Endothelial cell of umbilical vein (primary cell): ENCODE data around the gene HSPB1. TPM values are rescaled to one million over a fixed set of nuclear protein-coding genes. Genes with fewer than 3 reads are reported as not detected.

Experiments used
- BruUV-seq: library from RNA; stranded (reverse); fragments of 400-500 nt; replicated peaks from 2 replicates; lab custom pipeline; 2021; lab: Mats Ljungman, UMichigan
- CTCF ChIA-PET: fragments of 300-600, 350-600 bp; sonication (Branson Sonifier 250); formaldehyde crosslinking; loops from one replicate; lab custom pipeline; 2021; ENCODE audit warnings: antibody characterized with exemption, inconsistent platforms; lab: Charles Lee
- POLR2A ChIA-PET: fragments of 300-600, 350-600 bp; sonication (Branson Sonifier 250); formaldehyde crosslinking; loops from one replicate; lab custom pipeline; 2021; ENCODE audit warnings: antibody characterized with exemption, inconsistent platforms; lab: Charles Lee
- DNase-seq: peaks from one replicate; pipeline ENCODE4 v3.0.0-alpha.2; 2011; ENCODE audit warnings: low read depth, low spot score
- FAIRE-seq: peaks from 2 replicates; lab custom pipeline; 2011; peaks lifted over from hg19 to GRCh38; lab: Jason Lieb, UNC
- H2AFZ ChIP-seq: 2 replicates; pipeline ENCODE4 v1.6.0; 2012; ENCODE audit warnings: low read depth, low read length, control low read depth, inconsistent platforms
- H3K27ac ChIP-seq: 2 replicates; pipeline ENCODE4 v1.5.1; 2011; ENCODE audit warnings: low read depth, mild to moderate bottlenecking, control low read depth, low read length, moderate library complexity; ENCODE audit not compliant: insufficient read depth
- H3K27me3 ChIP-seq, 2 experiments: 2 replicates each; pipeline versions ENCODE4 v1.6.0 to v1.6.1; 2011; ENCODE audit warnings: low read length in 2 of 2, mixed read lengths in 1 of 2; ENCODE audit not compliant: control insufficient read depth in 2 of 2, insufficient read depth in 2 of 2
- H3K36me3 ChIP-seq, 2 experiments: 2 replicates in 1 of 2; 3 replicates in 1 of 2; pipeline ENCODE4 v1.5.1; 2011; ENCODE audit warnings: low read length in 2 of 2, mild to moderate bottlenecking in 1 of 2, moderate library complexity in 1 of 2; ENCODE audit not compliant: control insufficient read depth in 2 of 2, insufficient read depth in 2 of 2; ENCODE audit errors: extremely low read depth in 1 of 2
- H3K4me1 ChIP-seq: 3 replicates; pipeline ENCODE4 v1.5.1; 2011; ENCODE audit warnings: mild to moderate bottlenecking, low read length; ENCODE audit not compliant: control insufficient read depth, insufficient read depth; ENCODE audit errors: extremely low read depth
- H3K4me2 ChIP-seq: 2 replicates; pipeline ENCODE4 v1.6.1; 2011; ENCODE audit warnings: low read length, control low read depth, mixed read lengths; ENCODE audit not compliant: insufficient read depth
- H3K4me3 ChIP-seq, 3 experiments: fragments of 200-600 bp in 1 of 3; sonication (generic), shearing (Covaris generic) in 1 of 3; replicated peaks in 1 of 3; 2 replicates each; pipeline ENCODE4 v1.5.1; 2011 to 2016; ENCODE audit warnings: control low read depth in 3 of 3, low read length in 3 of 3, mild to moderate bottlenecking in 2 of 3, inconsistent platforms in 1 of 3, low read depth in 1 of 3, moderate library complexity in 1 of 3; ENCODE audit not compliant: insufficient read depth in 1 of 3
- H3K79me2 ChIP-seq: 2 replicates; pipeline ENCODE4 v1.6.0; 2012; ENCODE audit warnings: low read length, inconsistent platforms; ENCODE audit not compliant: control insufficient read depth, insufficient read depth
- H3K9ac ChIP-seq: replicated peaks from 2 replicates; pipeline ENCODE3; 2011; ENCODE audit warnings: low read length, control low read depth; ENCODE audit not compliant: insufficient read depth; ENCODE audit errors: extremely low read depth
- H3K9me1 ChIP-seq: replicated peaks from 3 replicates; pipeline ENCODE4 v1.6.0; 2011; ENCODE audit warnings: mild to moderate bottlenecking, low read length; ENCODE audit not compliant: control insufficient read depth, insufficient read depth; ENCODE audit errors: extremely low read depth
- H3K9me3 ChIP-seq: replicated peaks from 2 replicates; pipeline ENCODE4 v1.5.1; 2012; ENCODE audit warnings: low read length, inconsistent platforms; ENCODE audit not compliant: control insufficient read depth, insufficient read depth
- H4K20me1 ChIP-seq: replicated peaks from 2 replicates; pipeline ENCODE3; 2011; ENCODE audit warnings: mild to moderate bottlenecking, low read length; ENCODE audit not compliant: control insufficient read depth, insufficient read depth; ENCODE audit errors: extremely low read depth
- CTCF ChIP-seq, 2 donors: IDR thresholded peaks; 1 replicate in 1 of 2; 2 replicates in 1 of 2; pipeline ENCODE4 v1.5.1; 2011; ENCODE audit warnings: low read length in 2 of 2, mild to moderate bottlenecking in 2 of 2, moderate library complexity in 2 of 2, control low read depth in 1 of 2, inconsistent platforms in 1 of 2, low read depth in 1 of 2; ENCODE audit not compliant: insufficient read depth in 1 of 2; ENCODE audit errors: extremely low read depth in 1 of 2
- EZH2 ChIP-seq: IDR thresholded peaks from 2 replicates; pipeline ENCODE4 v1.6.1; 2012; ENCODE audit warnings: borderline replicate concordance, low read depth, mild to moderate bottlenecking, moderate library complexity, low read length, inconsistent platforms; ENCODE audit not compliant: severe bottlenecking
- FOS ChIP-seq: IDR thresholded peaks from 2 replicates; pipeline ENCODE4 v1.6.1; 2011; ENCODE audit warnings: mild to moderate bottlenecking, low read length, moderate library complexity, borderline replicate concordance; ENCODE audit not compliant: insufficient read depth
- GATA2 ChIP-seq: IDR thresholded peaks from 2 replicates; pipeline ENCODE4 v1.7.0; 2011; ENCODE audit warnings: low read depth, mild to moderate bottlenecking, moderate library complexity, mixed read lengths, low read length; ENCODE audit not compliant: insufficient read length, insufficient read depth
- JUN ChIP-seq: IDR thresholded peaks from 2 replicates; pipeline ENCODE4 v1.6.1; 2011; ENCODE audit warnings: borderline replicate concordance, low read depth; ENCODE audit not compliant: insufficient read length, insufficient read depth
- MAX ChIP-seq: IDR thresholded peaks from 2 replicates; pipeline ENCODE4 v1.6.1; 2011; ENCODE audit not compliant: insufficient read depth, insufficient read length
- MYC ChIP-seq: IDR thresholded peaks from one replicate; pipeline ENCODE4 v1.6.1; 2011; ENCODE audit warnings: mild to moderate bottlenecking, low read depth, low read length
- POLR2A ChIP-seq: IDR thresholded peaks from 2 replicates; pipeline ENCODE4 v1.6.1; 2012; ENCODE audit warnings: low read depth, mild to moderate bottlenecking, control low read depth, low read length
- POLR2AphosphoS5 ChIP-seq: IDR thresholded peaks from 2 replicates; pipeline ENCODE4 v1.6.1; 2012; ENCODE audit warnings: low read depth, mild to moderate bottlenecking, control low read depth, low read length, moderate library complexity; ENCODE audit not compliant: insufficient read depth
- dilution Hi-C: fragments of 300-500 bp; cut with MboI; formaldehyde crosslinking; loops from one replicate; pipeline ENCODE4 v1.15.0; 2019; ENCODE audit warnings: low sequenced_read_pairs; ENCODE audit not compliant: extremely low pct_ligation_motif_present
- intact Hi-C: fragments of 100-400 bp; cut with micrococcal nuclease; formaldehyde crosslinking; loops from one replicate; pipeline ENCODE4 v1.10.0; 2022
- polyA plus RNA-seq, 4 experiments: library from polyadenylated mRNA; depleted of rRNA in 3 of 4; stranded (reverse) in 3 of 4; unstranded in 1 of 4; fragments of >200 nt; gene quantifications; 2 replicates each; pipeline versions ENCODE4 v1.2.1 to v1.2.3, GENCODE V29; 2011 to 2012; ENCODE audit warnings: missing spikeins in 1 of 4
- total RNA-seq: library from RNA; stranded (reverse); gene quantifications from 2 replicates; pipeline ENCODE4 v1.2.3, GENCODE V29; 2021

HSPB1 gene
- total and polyA plus RNA-seq, 2 donors (not counting 3 experiments of a cell fraction or from before 2014, with no cell fraction given): 1,748 to 3,130 TPM

- peaks cover 35% of the 10 kb centered on the region for H4K20me1 ChIP-seq
- intact Hi-C loops: no loop called here
- no peak overlapping the region for H3K4me2 ChIP-seq
- TF ChIP-seq JUN (no peak), POLR2AphosphoS5 (no peak), CTCF (IDR thresholded peaks at IDR 0.05; ENCODE audit: extremely low read depth in 1 of 2, insufficient read depth in 1 of 2, low read depth in 1 of 2, low read length in 2 of 2) (no peak), FOS (no peak), MYC (no peak), EZH2 (no peak), MAX (no peak), POLR2A (no peak), GATA2 (no peak)
- BruUV-seq: no TSS peak
- peaks cover 5 to 11% of the 10 kb centered on the region in 2 experiments for H3K36me3 ChIP-seq
- H3K4me1 ChIP-seq: peaks cover 24% of the 10 kb centered on the region
- dilution Hi-C loops: no loop called here
- FAIRE-seq: no peak
- no peak overlapping the region for H3K9ac ChIP-seq
- no peaks in the 10 kb centered on the region for H3K9me3 ChIP-seq
- H3K27me3 ChIP-seq: no peaks in the 10 kb centered on the region
- no peaks in the 10 kb centered on the region for H3K9me1 ChIP-seq
- no peak overlapping the region for H2AFZ ChIP-seq
- H3K4me3 ChIP-seq: no peak overlapping the region
- H3K79me2 ChIP-seq: peaks cover 100% of the 10 kb centered on the region
- ChIA-PET CTCF (no interaction called here), POLR2A (interaction anchor here (0.7 kb wide), 1 partner anchor 11 kb away, joined by 6 read pairs; no protein-coding TSS in a partner anchor)
- no peak for DNase-seq
- no peak overlapping the region for H3K27ac ChIP-seq
Observed at GRCh38 chr7:76353744-76354143, 51.3 kb downstream of the HSPB1 start.

Other genes starting within 250 kb of the HSPB1 start
- gene SRRM3, start 100.8 kb upstream of the HSPB1 start, total RNA-seq: 4.8 and 5.4 TPM in 2 replicates
- 4.4 and 4.9 TPM in 2 replicates for gene SRRM3, start 100.8 kb upstream of the HSPB1 start, polyA plus RNA-seq
- gene YWHAG, start 56.3 kb downstream of the HSPB1 start, total RNA-seq: 199 and 205 TPM in 2 replicates
- gene YWHAG, start 56.3 kb downstream of the HSPB1 start, polyA plus RNA-seq: 41.3 and 55.6 TPM in 2 replicates
- 0.39 and 0.46 TPM in 2 replicates for gene SSC4D, start 107.0 kb downstream of the HSPB1 start, total RNA-seq
- 0.88 and 1.1 TPM in 2 replicates for gene SSC4D, start 107.0 kb downstream of the HSPB1 start, polyA plus RNA-seq
- 0.32 and 4.0 TPM in 2 replicates for gene ZP3, start 122.3 kb downstream of the HSPB1 start, total RNA-seq
- 3.0 and 4.3 TPM in 2 replicates for gene ZP3, start 122.3 kb downstream of the HSPB1 start, polyA plus RNA-seq
- 16.7 and 17.1 TPM in 2 replicates for gene DTX2, start 159.0 kb downstream of the HSPB1 start, total RNA-seq
- 8.5 and 11.7 TPM in 2 replicates for gene DTX2, start 159.0 kb downstream of the HSPB1 start, polyA plus RNA-seq
- gene UPK3B, start 207.9 kb downstream of the HSPB1 start, total RNA-seq: 0.77 and 0.97 TPM in 2 replicates
- gene UPK3B, start 207.9 kb downstream of the HSPB1 start, polyA plus RNA-seq: 0.19 TPM in 1 of 2 replicates, not detected in the other
- gene SPDYE16, start 240.6 kb downstream of the HSPB1 start, total RNA-seq: 0.22 TPM in 1 of 2 replicates, not detected in the other
- 0.03 and 0.24 TPM in 2 replicates for gene SPDYE16, start 240.6 kb downstream of the HSPB1 start, polyA plus RNA-seq